H1 (cell line): Measurements from ENCODE around the gene ZNF408.

Experiments
- CTCF ChIP-seq, 3 experiments: IDR thresholded peaks; 1 replicate in 2 of 3; 2 replicates in 1 of 3; pipeline versions ENCODE4 v1.5.1 to v1.6.1; 2011; ENCODE audit warnings: low read length in 3 of 3, mild to moderate bottlenecking in 3 of 3, inconsistent platforms in 2 of 3, low read depth in 1 of 3, moderate library complexity in 1 of 3; ENCODE audit not compliant: insufficient read depth in 1 of 3; ENCODE audit errors: control extremely low read depth in 1 of 3
- POLR2AphosphoS5 ChIP-seq: IDR thresholded peaks from 2 replicates; pipeline ENCODE4 v1.6.1; 2011; ENCODE audit warnings: low read depth, low read length
- TAF7 ChIP-seq: optimal IDR thresholded peaks from 2 replicates; pipeline ENCODE3; 2011; ENCODE audit warnings: low read depth, mild to moderate bottlenecking, inconsistent platforms, low read length, moderate library complexity, borderline replicate concordance

DNA sequence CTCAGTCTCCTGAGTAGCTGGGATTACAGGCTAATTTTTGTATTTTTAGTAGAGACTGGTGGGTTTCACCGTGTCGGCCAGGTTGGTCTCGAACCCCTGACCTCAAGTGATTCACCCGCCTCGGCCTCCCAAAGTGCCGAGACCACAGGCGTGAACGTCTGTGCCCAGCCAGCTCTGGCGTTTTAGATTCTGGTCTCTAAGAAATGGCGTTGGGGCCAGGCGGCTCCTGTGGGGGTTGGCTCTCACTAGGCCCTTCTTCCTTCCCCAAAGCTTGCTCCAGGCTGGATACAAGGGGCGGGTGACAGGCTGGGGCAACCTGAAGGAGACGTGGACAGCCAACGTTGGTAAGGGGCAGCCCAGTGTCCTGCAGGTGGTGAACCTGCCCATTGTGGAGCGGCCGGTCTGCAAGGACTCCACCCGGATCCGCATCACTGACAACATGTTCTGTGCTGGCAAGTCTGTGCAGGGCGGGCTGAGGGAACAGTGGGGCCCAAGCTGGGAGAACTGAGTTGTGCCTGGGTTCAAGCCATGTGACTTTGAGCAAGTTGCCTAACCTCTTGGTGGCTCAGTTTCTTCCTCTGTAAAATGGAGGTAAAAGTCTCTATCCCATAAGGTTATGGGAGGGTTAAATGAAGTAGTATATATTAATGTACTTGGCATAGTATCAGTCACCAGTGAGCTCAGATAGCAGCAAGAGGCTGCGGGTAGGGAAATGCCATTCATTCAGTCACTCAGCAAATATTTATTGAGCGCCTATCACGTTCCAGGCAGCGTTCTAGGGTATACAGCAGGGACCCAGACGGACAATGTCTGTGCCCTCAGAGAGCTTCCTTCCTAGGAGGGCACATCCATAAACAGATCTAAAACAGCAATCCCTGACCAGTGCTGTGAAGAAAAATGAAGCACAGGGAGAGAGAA, 28.5 kb downstream of the ZNF408 start:
- no peak for TF ChIP-seq CTCF (IDR thresholded peaks at IDR 0.05; ENCODE audit: control extremely low read depth in 1 of 3, insufficient read depth in 1 of 3, low read depth in 1 of 3, low read length in 3 of 3)
- TF ChIP-seq POLR2AphosphoS5: no peak
- TF ChIP-seq TAF7: no peak
